ENCODE measurements around the gene TBC1D5. TPM values are rescaled to one million over a fixed set of nuclear protein-coding genes. Genes with fewer than 3 reads are reported as not detected.

The TBC1D5 gene
- total RNA-seq, 1 experiment from 2014 or later = 88.0 TPM

DNA sequence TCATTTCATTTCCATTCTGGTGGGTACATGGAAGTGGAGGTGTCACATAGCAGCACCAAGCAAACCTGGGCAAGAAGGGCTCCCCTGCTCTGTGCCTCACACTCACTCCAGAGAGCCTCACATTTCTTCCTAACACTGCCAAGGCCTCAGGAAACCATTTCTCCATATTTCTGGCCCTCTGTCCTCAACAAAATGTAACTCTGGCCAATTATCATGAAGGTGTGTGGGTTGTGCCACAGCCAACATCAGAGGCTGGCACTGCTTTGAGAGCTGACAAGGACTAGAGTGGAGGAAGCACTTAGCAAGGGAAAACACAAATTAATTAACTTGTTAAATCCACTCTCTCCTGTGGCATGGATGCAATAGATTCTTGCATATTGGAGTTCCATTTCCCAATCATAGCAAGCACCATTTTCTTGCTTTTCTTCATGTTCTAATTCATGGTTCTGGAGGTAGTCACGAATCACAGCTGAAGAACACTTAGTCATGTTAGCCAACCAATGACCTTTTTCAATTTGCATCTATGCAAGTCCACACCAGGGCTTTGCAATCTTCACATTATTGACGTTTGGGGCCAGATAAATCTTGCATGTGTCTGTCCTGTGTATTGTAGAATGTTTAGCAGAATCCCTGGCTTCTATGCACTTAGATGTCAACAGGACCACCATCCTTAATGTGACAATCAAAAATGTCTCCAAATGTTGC, 616.5 kb downstream of the TBC1D5 start:
- DNase-seq (ENCODE audit: low read depth, low spot score) = no peak
- in situ Hi-C loops (cut with HindIII; ENCODE audit: low pct_unique_long_range_greater_than_20kb, low sequenced_read_pairs) = no loop called here

DNA sequence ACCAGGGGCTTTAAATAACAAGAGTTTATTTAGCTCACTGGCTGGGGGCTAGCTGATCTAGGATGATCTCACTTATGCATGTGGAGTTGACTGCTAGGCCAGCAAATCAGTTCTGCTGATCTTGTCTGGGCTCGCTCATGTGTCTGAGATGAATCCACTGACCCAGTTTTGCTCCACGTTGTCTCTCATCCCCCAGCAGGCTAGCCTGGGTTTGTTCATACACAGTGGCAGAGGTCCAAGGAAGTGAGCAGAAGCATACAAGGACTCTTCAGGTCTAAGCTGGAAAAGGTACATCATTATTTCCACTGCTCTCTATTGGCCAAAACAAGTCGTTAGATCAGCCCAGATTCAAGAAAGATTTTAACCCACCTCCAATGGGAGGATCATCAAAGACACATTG, 619.7 kb downstream of the TBC1D5 start:
- no peak for DNase-seq (ENCODE audit: low read depth, low spot score)
- in situ Hi-C loops (cut with HindIII; ENCODE audit: low pct_unique_long_range_greater_than_20kb, low sequenced_read_pairs) = no loop called here

DNA sequence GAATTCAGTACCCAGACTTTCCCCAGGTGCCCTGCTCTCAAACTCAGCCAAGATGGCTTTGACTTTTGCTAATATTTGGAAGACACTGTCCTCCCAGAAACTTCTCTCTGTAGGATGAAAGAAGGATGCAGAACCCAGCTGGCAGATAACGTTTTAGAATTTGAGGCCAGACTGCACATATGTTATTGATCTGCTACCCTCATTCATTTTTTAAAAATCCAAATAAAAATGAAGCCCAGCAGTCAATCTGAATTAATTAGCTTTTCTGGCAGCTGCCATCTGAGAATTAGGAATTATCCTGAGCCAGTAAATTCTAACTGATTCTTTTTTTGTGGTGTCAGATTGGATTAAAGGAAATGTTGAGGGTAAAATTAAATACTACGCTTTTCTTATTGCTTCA, 621.1 kb downstream of the TBC1D5 start:
- in situ Hi-C loops (cut with HindIII; ENCODE audit: low pct_unique_long_range_greater_than_20kb, low sequenced_read_pairs) = no loop called here
- no peak for DNase-seq (ENCODE audit: low read depth, low spot score)

DNA sequence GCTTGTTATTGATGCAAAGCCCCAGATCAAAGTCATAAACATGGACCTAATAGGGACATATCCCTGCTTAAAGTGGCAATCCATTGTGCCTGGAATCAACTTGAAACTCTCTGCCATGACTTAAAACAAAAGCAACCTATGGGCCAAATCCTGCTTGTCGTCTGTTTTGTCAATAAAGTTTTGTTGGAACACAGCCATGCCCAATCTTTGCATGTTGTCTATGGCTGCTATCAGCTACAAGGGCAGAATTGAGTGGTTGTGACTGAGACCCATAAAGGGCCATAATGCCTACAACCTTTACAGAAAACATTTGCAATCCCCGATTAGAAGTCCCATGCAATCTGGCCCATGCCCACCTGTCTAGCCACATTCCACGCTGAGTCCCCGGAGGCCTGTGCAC, 622.3 kb downstream of the TBC1D5 start:
- in situ Hi-C loops (cut with HindIII; ENCODE audit: low pct_unique_long_range_greater_than_20kb, low sequenced_read_pairs) = no loop called here
- DNase-seq (ENCODE audit: low read depth, low spot score) = no peak

DNA sequence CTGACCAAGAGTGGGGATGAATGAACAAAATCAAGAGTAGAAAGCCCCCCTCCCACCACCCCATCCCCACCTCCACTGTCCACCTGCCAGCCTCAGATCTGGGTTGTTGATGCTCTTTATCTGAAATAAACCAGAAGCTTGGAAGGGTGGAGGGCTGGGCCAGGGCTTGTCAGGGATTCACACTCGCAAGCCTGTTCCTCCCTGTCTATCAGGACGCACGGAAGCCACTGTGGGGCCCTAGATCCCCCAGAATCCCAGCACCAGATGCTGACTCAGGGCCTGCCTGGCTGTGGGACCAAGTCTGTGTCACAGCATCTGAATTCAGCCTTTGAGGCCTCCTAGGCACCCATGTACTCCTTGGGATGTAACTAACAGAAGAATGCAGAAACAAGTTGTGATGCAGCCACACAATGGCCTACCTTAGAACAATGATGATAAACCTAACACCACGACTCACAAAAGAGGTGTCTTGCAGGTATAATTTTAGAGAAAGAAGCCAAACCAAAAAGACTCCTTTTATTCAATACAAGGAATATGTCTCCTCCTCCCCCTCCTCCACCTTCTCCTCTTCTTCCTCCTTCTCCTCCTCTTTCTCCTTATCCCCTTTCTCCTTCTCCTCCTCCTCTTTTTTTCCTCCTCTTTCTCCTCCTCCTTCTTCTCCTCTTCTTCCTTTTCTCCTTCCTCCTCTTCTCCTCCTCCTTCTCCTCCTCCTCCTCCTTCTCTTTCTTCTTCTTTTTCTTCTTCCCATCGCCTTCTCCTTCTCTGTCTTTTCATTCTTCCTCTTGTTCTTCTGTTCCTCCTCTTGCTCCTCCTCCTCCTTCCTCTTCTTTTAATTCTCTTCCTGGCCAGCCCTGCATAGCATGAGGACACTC, 623.0 kb downstream of the TBC1D5 start:
- in situ Hi-C loops (cut with HindIII; ENCODE audit: low pct_unique_long_range_greater_than_20kb, low sequenced_read_pairs) = no loop called here
- no peak for DNase-seq (ENCODE audit: low read depth, low spot score)

DNA sequence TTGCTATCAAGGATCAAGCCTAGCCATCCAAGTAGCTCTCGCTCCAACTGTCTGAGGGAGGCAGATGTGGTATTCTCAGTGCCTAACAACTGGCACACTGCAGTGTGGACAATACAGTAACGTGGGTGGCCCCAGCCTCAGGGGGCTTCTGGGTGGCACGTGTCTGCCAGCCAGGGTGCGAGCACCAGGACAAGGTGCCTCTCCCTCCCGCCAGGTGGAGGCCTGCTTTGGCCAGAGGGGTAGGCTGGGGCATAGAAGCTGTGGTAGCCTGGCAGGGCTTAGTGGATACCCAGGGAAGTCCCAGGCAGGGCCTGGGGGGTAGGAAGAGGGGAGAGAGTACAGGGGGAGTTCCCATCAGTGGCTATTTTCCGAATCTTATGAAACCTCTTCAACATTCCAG, 623.7 kb downstream of the TBC1D5 start:
- no peak for DNase-seq (ENCODE audit: low read depth, low spot score)
- in situ Hi-C loops (cut with HindIII; ENCODE audit: low pct_unique_long_range_greater_than_20kb, low sequenced_read_pairs) = no loop called here

DNA sequence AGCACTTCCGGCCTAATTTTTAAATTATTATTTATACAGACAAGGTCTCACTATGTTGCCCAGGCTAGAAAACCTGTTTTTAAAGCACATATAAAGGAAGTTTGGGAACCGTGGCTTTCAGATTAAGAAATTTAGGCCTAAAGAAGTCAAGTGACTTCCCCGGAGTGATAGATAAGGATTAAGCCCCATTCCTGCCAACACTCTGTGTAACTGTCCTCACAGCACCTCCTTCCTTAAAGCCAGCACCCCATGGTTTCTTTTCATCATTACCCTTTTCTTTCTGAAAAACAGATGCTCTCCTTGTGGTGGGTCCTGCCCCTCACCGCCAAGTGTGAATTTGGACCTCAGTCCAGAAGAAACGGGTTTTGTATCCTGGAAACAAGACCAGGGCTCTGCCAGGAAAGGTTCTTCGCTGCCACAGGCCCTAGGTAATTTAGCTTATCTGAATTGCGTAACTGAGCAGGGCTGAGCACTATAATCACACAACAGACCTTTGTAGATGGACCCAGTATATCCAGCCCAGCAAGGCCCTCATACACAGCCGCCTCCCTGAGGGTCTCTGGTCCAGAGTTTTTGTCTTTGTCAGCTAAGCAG, 626.3 kb downstream of the TBC1D5 start:
- no peak for DNase-seq (ENCODE audit: low read depth, low spot score)
- in situ Hi-C loops (cut with HindIII; ENCODE audit: low pct_unique_long_range_greater_than_20kb, low sequenced_read_pairs) = no loop called here

DNA sequence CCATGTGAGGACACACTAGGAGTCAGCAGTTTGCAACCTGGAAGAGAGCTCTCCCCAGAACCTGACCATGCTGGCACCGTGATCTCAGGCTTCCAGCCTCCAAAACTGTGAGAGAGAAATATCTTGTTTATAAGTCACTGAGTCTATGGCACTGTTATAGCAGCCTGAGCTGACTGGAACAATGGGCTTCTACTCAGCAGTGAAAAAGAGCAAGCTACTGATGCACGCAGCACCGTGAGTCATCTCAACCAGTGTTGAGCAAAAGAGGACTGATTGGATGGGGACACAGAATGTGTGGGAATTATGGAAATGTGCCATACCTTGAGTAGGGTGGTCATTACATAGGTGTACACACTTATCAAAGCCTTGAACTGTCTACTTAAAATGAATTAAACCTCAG, 627.2 kb downstream of the TBC1D5 start:
- no peak for DNase-seq (ENCODE audit: low read depth, low spot score)

DNA sequence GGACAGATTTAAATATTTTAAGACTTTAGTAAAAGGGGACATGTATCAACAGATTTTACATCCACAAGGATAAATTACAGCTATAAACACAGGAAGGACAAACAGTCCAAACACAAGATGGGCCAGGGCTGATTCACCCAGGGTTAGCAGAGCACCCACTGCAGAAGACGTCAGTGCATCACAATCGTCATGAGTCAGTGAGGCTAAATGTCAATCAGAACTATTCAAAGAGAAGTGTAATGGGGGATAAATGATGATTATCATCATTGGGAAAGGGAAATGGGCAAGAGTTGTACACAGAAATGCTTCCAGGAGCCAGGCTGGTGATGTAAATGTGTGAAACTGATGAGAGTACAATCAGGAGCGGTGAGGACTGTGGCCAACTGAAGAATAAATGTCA, 630.8 kb downstream of the TBC1D5 start:
- in situ Hi-C loops (cut with HindIII; ENCODE audit: low pct_unique_long_range_greater_than_20kb, low sequenced_read_pairs) = no loop called here
- no peak for DNase-seq (ENCODE audit: low read depth, low spot score)

More for the DNA sequence above, 627.2 kb downstream of the TBC1D5 start:
- in situ Hi-C loops (cut with HindIII; ENCODE audit: low pct_unique_long_range_greater_than_20kb, low sequenced_read_pairs) = no loop called here

DNA sequence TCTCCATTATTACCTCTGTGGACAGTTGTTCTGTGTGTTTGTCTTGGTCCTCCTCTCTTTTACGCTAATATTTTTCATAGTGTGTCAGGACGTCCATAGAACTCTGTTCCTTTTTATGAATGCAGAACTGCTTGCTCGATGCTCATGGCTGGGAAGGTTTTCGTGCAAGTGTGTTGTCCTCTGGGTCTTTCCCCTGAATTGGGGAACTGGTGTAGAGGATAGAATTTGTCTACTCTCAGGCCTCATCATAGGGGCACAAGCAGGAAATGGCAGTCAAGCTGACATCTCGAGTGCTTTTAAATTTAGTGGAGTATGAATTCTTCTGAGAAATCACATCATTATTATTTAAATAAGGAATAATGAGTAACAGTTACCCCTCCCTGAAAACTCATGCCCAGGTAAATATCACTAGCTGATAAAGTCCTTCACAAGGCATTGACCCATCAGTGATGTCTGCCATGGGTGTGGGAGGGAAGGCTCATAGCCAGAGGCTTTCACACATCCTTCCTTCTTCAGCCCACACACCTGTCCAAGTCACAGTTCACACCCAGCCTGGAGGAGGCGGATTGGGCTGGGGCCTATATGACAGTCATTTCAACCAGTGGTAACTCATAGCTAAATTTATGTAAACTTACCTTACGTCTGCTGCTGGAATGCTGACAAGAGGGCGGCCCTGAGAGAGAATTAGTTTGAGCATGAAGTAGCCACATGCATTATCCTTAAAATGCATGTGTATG, 631.6 kb downstream of the TBC1D5 start:
- in situ Hi-C loops (cut with HindIII; ENCODE audit: low pct_unique_long_range_greater_than_20kb, low sequenced_read_pairs) = no loop called here
- no peak for DNase-seq (ENCODE audit: low read depth, low spot score)

Small RNA genes lying within 50 kb of the gene (small RNA-seq; reads per million reads assigned to genes)
- 0 reads per million in 2 experiments for gene AC104451.1
- 0 reads per million in 2 experiments for gene RNU7-10P
